Measurements from ENCODE around the gene ZNF543. TPM values are rescaled to one million over a fixed set of nuclear protein-coding genes. Genes with fewer than 3 reads are reported as not detected.
"Not testable (repeated sequence)": the region's sequence is repeated elsewhere in the genome, so short reads cannot be mapped to it uniquely, and the experiment has no call there.

The ZNF543 gene
- 1 to 10 TPM; 1.4 to 2.6 TPM for polyA plus RNA-seq

GRCh38 chr19:57320180-57321084 lies at the start of gene ZNF543:
Gene ZNF543 (plus strand): TSS chr19:57320472. CDS start chr19:57320854, 382 bp downstream.
- Histone ChIP-seq H3K27ac (ENCODE audit: low read depth in 2 of 2, low read length in 1 of 2) (peak within 1 kb of the TSS; percentile 91 to 95), H3K4me3 (ENCODE audit: low read depth in 1 of 2, low read length in 2 of 2) (peak within 1 kb of the TSS; percentile 80 to 85), H3K4me1 (ENCODE audit: control insufficient read depth in 2 of 2, insufficient read depth in 2 of 2, low read length in 1 of 2) (peaks cover 2% of the 10 kb centered on the region in 2 donors), H3K27me3 (ENCODE audit: control insufficient read depth in 1 of 2, insufficient read depth in 2 of 2, low read length in 2 of 2) (no peaks in the 10 kb centered on the region), H3K9me3 (ENCODE audit: control insufficient read depth in 2 of 2, insufficient read depth in 1 of 2, low read depth in 1 of 2, low read length in 1 of 2) (peaks cover 0 to 3% of the 10 kb centered on the region in 2 donors), H3K36me3 (ENCODE audit: control insufficient read depth in 2 of 2, insufficient read depth in 2 of 2, low read length in 1 of 2) (peaks cover 2 to 14% of the 10 kb centered on the region in 2 donors)
- 1% methylated on average over 68 to 71 of the region's 71 CpGs for WGBS, 2 donors

DNA sequence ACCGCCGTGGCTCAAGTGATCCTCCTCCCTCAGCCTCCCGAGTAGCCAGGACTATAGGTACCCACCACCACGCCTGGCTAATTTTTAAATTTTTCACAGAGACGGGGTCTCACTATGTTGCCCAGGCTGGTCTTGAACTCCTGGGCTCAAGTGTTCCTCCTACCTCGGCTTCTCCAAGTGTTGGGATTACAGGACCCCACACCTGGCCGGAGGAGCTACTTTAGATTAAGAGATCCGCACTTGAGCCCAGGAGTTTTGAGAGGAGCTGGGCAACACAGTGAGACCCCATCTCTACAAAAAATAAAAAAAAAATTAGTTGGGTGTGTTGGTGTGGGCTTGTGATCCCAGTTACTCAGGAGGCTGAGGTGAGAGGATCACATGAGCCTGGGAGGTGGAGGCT lies 49.0 kb upstream of the ZNF543 start:
- WGBS, 2 donors: 97 to 99% methylated on average over 8 of the region's 8 CpGs
- no peaks in the 10 kb centered on the region for H3K36me3 ChIP-seq (ENCODE audit: control insufficient read depth in 2 of 2, insufficient read depth in 2 of 2, low read length in 1 of 2)

DNA sequence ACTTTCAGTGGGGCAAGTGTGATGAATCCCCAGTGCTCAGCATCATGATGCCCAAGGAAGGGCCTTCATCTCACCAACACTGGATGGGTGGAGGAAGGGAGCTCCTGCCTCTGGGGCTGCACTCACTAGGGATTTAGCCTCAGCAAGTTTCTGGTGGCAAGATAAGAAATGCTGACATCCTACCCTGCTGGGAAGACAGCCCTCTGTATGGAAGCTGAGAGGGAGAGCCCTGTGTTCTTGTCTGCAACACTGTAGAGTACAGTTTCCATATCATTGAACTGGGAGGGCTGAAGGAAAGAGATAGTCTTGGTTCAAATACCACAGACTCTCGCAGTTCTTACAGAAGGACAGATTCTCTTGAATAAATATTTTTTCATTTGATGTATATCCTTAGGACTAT lies 47.3 kb upstream of the ZNF543 start:
- no peak overlapping the region for H3K4me3 ChIP-seq (ENCODE audit: low read depth in 1 of 2, low read length in 2 of 2)

More for the DNA sequence above, 49.0 kb upstream of the ZNF543 start:
- no peak overlapping the region for H3K27ac ChIP-seq (ENCODE audit: low read depth in 2 of 2, low read length in 1 of 2)
- no peaks in the 10 kb centered on the region for H3K27me3 ChIP-seq (ENCODE audit: control insufficient read depth in 1 of 2, insufficient read depth in 2 of 2, low read length in 2 of 2)
- no peak overlapping the region for H3K4me3 ChIP-seq (ENCODE audit: low read depth in 1 of 2, low read length in 2 of 2)
- no peaks in the 10 kb centered on the region for H3K4me1 ChIP-seq (ENCODE audit: control insufficient read depth in 2 of 2, insufficient read depth in 2 of 2, low read length in 1 of 2)
- no peaks in the 10 kb centered on the region for H3K9me3 ChIP-seq (ENCODE audit: control insufficient read depth in 2 of 2, insufficient read depth in 1 of 2, low read depth in 1 of 2, low read length in 1 of 2)

GRCh38 chr19:57276430-57276829 lies 43.8 kb upstream of the ZNF543 start:
- Histone ChIP-seq H3K27ac (ENCODE audit: low read depth in 2 of 2, low read length in 1 of 2) (no peak overlapping the region), H3K4me3 (ENCODE audit: low read depth in 1 of 2, low read length in 2 of 2) (no peak overlapping the region), H3K4me1 (ENCODE audit: control insufficient read depth in 2 of 2, insufficient read depth in 2 of 2, low read length in 1 of 2) (no peaks in the 10 kb centered on the region), H3K27me3 (ENCODE audit: control insufficient read depth in 1 of 2, insufficient read depth in 2 of 2, low read length in 2 of 2) (no peaks in the 10 kb centered on the region), H3K36me3 (ENCODE audit: control insufficient read depth in 2 of 2, insufficient read depth in 2 of 2, low read length in 1 of 2) (peaks cover 0 to 3% of the 10 kb centered on the region in 2 donors), H3K9me3 (ENCODE audit: control insufficient read depth in 2 of 2, insufficient read depth in 1 of 2, low read depth in 1 of 2, low read length in 1 of 2) (no peaks in the 10 kb centered on the region)
- 72 to 84% methylated on average over 1 of the region's 1 CpG for WGBS, 2 donors

More for the DNA sequence above, 47.3 kb upstream of the ZNF543 start:
- Histone ChIP-seq H3K27me3 (ENCODE audit: control insufficient read depth in 1 of 2, insufficient read depth in 2 of 2, low read length in 2 of 2) (no peaks in the 10 kb centered on the region), H3K4me1 (ENCODE audit: control insufficient read depth in 2 of 2, insufficient read depth in 2 of 2, low read length in 1 of 2) (no peaks in the 10 kb centered on the region), H3K9me3 (ENCODE audit: control insufficient read depth in 2 of 2, insufficient read depth in 1 of 2, low read depth in 1 of 2, low read length in 1 of 2) (no peaks in the 10 kb centered on the region), H3K36me3 (ENCODE audit: control insufficient read depth in 2 of 2, insufficient read depth in 2 of 2, low read length in 1 of 2) (peaks cover 0 to 3% of the 10 kb centered on the region in 2 donors), H3K27ac (ENCODE audit: low read depth in 2 of 2, low read length in 1 of 2) (no peak overlapping the region)
- 95% methylated on average over 1 of the region's 1 CpG for WGBS, 2 donors

GRCh38 chr19:57278481-57278880 lies 41.8 kb upstream of the ZNF543 start:
- H3K4me1 ChIP-seq (ENCODE audit: control insufficient read depth in 2 of 2, insufficient read depth in 2 of 2, low read length in 1 of 2); H3K27ac ChIP-seq (ENCODE audit: low read depth in 2 of 2, low read length in 1 of 2); H3K27me3 ChIP-seq (ENCODE audit: control insufficient read depth in 1 of 2, insufficient read depth in 2 of 2, low read length in 2 of 2); H3K9me3 ChIP-seq (ENCODE audit: control insufficient read depth in 2 of 2, insufficient read depth in 1 of 2, low read depth in 1 of 2, low read length in 1 of 2); H3K36me3 ChIP-seq (ENCODE audit: control insufficient read depth in 2 of 2, insufficient read depth in 2 of 2, low read length in 1 of 2); H3K4me3 ChIP-seq (ENCODE audit: low read depth in 1 of 2, low read length in 2 of 2): not testable (repeated sequence)
- 75 to 87% methylated on average over 2 of the region's 2 CpGs for WGBS, 2 donors

- 4% methylated on average over 25 of the region's 25 CpGs for WGBS, 2 donors
- Histone ChIP-seq H3K4me3 (ENCODE audit: low read depth in 1 of 2, low read length in 2 of 2) (peak overlapping the region; percentile 96 to 97), H3K9me3 (ENCODE audit: control insufficient read depth in 2 of 2, insufficient read depth in 1 of 2, low read depth in 1 of 2, low read length in 1 of 2) (no peaks in the 10 kb centered on the region), H3K27me3 (ENCODE audit: control insufficient read depth in 1 of 2, insufficient read depth in 2 of 2, low read length in 2 of 2) (no peaks in the 10 kb centered on the region), H3K36me3 (ENCODE audit: control insufficient read depth in 2 of 2, insufficient read depth in 2 of 2, low read length in 1 of 2) (peaks cover 3 to 5% of the 10 kb centered on the region in 2 donors), H3K27ac (ENCODE audit: low read depth in 2 of 2, low read length in 1 of 2) (peak overlapping the region; percentile 98 to 99), H3K4me1 (ENCODE audit: control insufficient read depth in 2 of 2, insufficient read depth in 2 of 2, low read length in 1 of 2) (peaks cover 0 to 4% of the 10 kb centered on the region in 2 donors)
These were observed 40.7 kb upstream of the ZNF543 start for GRCh38 chr19:57279418-57280164.

DNA sequence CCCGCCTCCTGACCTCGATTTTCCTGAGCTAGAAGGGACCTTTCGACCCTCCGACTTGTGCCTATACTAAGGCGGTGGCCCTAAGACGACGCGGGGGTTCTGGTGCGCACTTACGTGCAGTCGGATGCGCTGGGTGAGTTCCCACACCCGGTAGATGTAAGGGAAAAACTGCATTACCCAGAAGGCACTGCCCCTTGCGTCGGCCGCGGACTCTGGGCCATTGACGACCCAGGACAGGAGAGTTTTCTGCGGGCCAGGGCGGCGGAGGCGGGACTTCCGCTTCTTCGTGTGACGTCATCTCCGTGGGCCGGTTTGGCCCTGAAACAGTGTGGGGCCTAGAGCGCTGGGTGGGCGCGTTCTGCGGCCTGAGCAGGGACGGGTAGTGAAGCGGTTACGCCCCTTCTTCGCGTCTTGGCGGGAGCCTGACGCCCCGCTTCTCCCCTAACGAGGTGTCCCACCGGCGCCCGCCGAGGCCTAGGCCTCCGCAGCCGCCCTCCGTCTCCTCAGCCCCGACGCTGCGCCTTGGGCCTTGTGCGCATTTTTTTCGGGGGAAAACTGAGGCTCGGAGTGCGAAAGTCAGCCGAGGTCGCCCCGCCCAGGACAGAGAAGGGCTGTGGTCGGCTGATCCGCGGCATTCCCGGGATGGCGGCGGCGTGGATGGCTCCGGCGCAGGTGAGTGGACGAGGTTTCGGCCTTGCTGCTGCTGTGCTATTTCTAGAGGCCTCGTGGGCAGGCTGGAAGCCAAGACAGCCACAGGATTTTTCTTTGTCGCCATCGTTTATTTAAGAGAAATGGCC lies 39.9 kb upstream of the ZNF543 start, which contains the start of gene ZNF460:
Gene ZNF460, plus strand, starts transcription at position 321 of the 797 bp plus-strand sequence. Its CDS starts 322 bp downstream, at position 643.
- Histone ChIP-seq H3K27ac (ENCODE audit: low read depth in 2 of 2, low read length in 1 of 2) (peak within 1 kb of the TSS; percentile 98 to 99), H3K36me3 (ENCODE audit: control insufficient read depth in 2 of 2, insufficient read depth in 2 of 2, low read length in 1 of 2) (peaks cover 8 to 9% of the 10 kb centered on the region in 2 donors), H3K4me1 (ENCODE audit: control insufficient read depth in 2 of 2, insufficient read depth in 2 of 2, low read length in 1 of 2) (peaks cover 0 to 4% of the 10 kb centered on the region in 2 donors), H3K9me3 (ENCODE audit: control insufficient read depth in 2 of 2, insufficient read depth in 1 of 2, low read depth in 1 of 2, low read length in 1 of 2) (no peaks in the 10 kb centered on the region), H3K4me3 (ENCODE audit: low read depth in 1 of 2, low read length in 2 of 2) (peak within 1 kb of the TSS; percentile 96 to 97), H3K27me3 (ENCODE audit: control insufficient read depth in 1 of 2, insufficient read depth in 2 of 2, low read length in 2 of 2) (no peaks in the 10 kb centered on the region)
- 0% methylated on average over 71 of the region's 71 CpGs for WGBS, 2 donors

- 3 to 4% methylated on average over 6 of the region's 6 CpGs for WGBS, 2 donors
- H3K4me1 ChIP-seq (ENCODE audit: control insufficient read depth in 2 of 2, insufficient read depth in 2 of 2, low read length in 1 of 2): peaks cover 0 to 4% of the 10 kb centered on the region in 2 donors
- peak overlapping the region; percentile 98 to 99 for H3K27ac ChIP-seq (ENCODE audit: low read depth in 2 of 2, low read length in 1 of 2)
These were observed 39.3 kb upstream of the ZNF543 start for GRCh38 chr19:57280962-57281400.

More at GRCh38 chr19:57280962-57281400, 39.3 kb upstream of the ZNF543 start:
- no peaks in the 10 kb centered on the region for H3K9me3 ChIP-seq (ENCODE audit: control insufficient read depth in 2 of 2, insufficient read depth in 1 of 2, low read depth in 1 of 2, low read length in 1 of 2)
- H3K27me3 ChIP-seq (ENCODE audit: control insufficient read depth in 1 of 2, insufficient read depth in 2 of 2, low read length in 2 of 2): no peaks in the 10 kb centered on the region
- peaks cover 11 to 13% of the 10 kb centered on the region in 2 donors for H3K36me3 ChIP-seq (ENCODE audit: control insufficient read depth in 2 of 2, insufficient read depth in 2 of 2, low read length in 1 of 2)
- peak overlapping the region; percentile 96 to 97 for H3K4me3 ChIP-seq (ENCODE audit: low read depth in 1 of 2, low read length in 2 of 2)
